D721Med (cell line): ENCODE measurements around the gene INSC.

Experiments used
- DNase-seq: peaks from one replicate; pipeline ENCODE4 v3.0.0; 2011; ENCODE audit warnings: low spot score; ENCODE audit not compliant: insufficient read length
- FAIRE-seq: peaks from 2 replicates; lab custom pipeline; 2011; peaks lifted over from hg19 to GRCh38; lab: Jason Lieb, UNC
- TF ChIP-seq, protein P1 (sequence below): IDR thresholded peaks from 2 replicates; pipeline ENCODE4 v1.5.1; 2012; ENCODE audit warnings: mild to moderate bottlenecking, control low read depth; ENCODE audit not compliant: insufficient read depth; ENCODE audit errors: missing control alignments

The INSC gene

GRCh38 chr11:15101072-15101709, 13.5 kb upstream of the INSC start:
- FAIRE-seq (no peak), DNase-seq (peak; percentile 32)
- TF ChIP-seq, protein P1, sequence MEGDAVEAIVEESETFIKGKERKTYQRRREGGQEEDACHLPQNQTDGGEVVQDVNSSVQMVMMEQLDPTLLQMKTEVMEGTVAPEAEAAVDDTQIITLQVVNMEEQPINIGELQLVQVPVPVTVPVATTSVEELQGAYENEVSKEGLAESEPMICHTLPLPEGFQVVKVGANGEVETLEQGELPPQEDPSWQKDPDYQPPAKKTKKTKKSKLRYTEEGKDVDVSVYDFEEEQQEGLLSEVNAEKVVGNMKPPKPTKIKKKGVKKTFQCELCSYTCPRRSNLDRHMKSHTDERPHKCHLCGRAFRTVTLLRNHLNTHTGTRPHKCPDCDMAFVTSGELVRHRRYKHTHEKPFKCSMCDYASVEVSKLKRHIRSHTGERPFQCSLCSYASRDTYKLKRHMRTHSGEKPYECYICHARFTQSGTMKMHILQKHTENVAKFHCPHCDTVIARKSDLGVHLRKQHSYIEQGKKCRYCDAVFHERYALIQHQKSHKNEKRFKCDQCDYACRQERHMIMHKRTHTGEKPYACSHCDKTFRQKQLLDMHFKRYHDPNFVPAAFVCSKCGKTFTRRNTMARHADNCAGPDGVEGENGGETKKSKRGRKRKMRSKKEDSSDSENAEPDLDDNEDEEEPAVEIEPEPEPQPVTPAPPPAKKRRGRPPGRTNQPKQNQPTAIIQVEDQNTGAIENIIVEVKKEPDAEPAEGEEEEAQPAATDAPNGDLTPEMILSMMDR, result peak; percentile 88

GRCh38 chr11:15104166-15104565, 10.6 kb upstream of the INSC start:
- TF ChIP-seq, protein P1, result no peak
- DNase-seq (no peak), FAIRE-seq (no peak)

DNA sequence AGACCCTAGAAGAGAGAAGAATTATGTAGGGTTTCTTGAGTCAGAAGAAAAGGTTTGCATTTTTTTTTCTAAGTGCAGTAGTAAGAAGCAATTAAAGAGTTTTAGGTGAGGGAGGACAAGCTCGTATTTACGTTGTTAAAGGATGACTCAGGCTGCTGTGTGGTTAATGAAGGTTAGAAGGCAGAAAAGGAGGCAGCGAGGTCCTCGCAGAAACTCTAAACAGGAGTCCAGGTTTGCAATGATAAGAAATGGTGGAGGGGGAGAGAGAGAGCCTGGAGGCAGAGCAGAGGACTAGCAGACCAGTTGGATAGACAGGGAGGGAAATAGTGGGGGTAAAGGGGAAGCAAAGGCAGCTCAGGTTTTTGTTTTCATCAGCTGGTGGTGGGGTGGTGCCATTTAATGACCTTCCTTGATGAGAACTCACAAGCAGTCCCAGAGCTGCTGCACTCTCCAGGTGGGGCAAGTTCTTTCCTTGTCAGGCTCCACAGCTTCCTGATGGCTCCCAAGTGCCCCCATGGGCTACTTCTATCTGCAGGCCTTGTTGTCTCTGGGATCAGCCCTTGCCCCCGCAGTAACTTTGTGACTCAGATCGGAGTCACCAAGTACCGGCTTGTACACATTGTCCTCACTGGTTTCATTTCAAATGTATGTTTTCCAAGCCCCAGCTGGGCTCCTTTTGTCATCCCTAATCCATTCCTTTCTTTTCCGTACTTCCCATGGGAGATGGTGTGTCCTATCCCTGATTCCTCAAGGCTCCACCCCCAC, 8.3 kb upstream of the INSC start:
- FAIRE-seq (no peak), DNase-seq (no peak)
- TF ChIP-seq, protein P1, result no peak

GRCh38 chr11:15107730-15108515, 6.8 kb upstream of the INSC start:
- TF ChIP-seq, protein P1, result no peak
- DNase-seq, result no peak
- no peak for FAIRE-seq

DNA sequence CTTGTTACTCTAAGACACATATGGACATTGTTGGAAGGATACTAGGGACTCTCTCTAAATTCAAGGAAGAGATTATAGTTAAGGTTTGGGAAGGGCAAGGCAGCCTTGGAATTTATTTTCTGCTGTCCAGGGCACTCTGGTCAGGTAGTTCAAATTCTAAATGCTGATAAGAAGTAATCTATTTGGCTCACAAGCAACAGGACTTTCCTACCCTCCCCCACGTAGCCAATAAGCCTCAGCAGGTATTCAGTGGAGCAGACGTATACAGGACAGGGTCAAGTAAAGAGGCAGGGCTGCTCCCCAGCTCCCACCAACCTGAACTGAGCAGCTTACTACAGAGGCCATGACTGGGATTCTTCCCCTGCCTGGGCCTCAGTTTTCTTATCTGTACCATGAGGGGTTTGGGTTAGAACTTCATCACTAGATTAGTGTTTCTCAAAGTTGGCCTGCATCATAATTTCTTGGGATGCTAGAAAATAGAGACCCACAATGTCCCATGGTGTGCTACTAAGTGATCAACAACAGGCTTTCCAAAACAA, 6.1 kb upstream of the INSC start:
- DNase-seq (no peak), FAIRE-seq (no peak)
- TF ChIP-seq, protein P1, result no peak

GRCh38 chr11:15109602-15110001, 5.1 kb upstream of the INSC start:
- no peak for FAIRE-seq
- TF ChIP-seq, protein P1, result no peak
- no peak for DNase-seq
